ENCODE results near the gene SLC1A2.

SLC1A2 gene

DNA sequence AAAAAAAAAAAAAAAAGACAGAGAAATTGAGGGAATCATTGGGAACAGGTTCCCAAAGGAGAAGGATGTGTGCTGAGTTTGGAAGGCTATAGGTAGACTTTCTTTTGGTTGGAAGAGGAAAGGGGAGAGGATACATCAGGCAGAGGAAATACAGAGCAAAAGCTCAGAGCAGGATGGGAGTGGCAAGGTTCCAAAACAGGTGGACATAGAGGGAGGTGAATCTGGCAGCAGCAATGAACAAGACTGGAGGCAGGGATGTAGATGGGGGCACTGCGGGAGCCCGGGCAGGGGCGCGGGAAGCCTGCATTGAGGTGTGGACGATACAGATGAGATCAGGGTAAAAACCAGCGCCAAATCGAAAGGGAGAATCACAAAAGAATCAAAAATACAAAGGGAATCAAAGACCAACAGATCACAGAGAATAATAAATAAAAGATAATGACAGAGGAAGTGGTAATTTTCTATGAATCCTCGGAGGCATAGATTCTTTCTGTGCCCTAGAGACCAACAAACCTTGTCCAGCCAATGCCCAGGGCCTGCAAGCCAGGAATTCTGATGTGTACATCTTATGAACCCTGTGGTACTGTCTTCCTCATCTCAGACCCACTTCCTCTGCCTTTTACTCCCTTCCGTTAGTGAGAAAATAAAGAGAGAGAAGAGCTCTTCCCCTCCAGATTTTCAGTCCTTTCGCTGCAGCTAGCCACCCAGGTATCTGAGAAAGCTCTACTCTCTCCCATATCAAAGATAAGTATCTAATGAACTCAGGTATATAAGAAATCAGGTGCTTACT, 70.3 kb downstream of the SLC1A2 start:
- no peak for DNase-seq (ENCODE audit: low read depth)

DNA sequence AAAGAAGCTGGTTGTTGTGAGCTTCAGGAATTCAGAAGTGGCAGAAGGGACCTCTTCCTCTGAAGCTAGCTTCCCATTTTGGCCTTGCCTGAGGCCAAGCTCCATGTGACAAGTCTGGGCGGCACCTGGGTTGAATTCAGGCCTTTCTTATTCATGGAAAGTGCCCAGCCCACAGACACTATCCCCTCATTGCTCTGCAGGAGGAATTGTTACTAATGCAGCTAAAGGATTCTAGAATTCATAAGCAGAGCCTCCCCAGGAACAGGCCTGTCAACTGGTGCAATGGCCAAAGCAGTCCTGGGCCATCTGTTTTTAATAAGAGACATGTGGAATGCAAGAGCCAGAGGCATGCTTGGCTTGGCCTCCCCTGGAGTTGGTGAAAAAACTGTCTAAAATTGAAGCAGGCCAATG, 71.4 kb downstream of the SLC1A2 start:
- DNase-seq (ENCODE audit: low read depth): peak; percentile 86

DNA sequence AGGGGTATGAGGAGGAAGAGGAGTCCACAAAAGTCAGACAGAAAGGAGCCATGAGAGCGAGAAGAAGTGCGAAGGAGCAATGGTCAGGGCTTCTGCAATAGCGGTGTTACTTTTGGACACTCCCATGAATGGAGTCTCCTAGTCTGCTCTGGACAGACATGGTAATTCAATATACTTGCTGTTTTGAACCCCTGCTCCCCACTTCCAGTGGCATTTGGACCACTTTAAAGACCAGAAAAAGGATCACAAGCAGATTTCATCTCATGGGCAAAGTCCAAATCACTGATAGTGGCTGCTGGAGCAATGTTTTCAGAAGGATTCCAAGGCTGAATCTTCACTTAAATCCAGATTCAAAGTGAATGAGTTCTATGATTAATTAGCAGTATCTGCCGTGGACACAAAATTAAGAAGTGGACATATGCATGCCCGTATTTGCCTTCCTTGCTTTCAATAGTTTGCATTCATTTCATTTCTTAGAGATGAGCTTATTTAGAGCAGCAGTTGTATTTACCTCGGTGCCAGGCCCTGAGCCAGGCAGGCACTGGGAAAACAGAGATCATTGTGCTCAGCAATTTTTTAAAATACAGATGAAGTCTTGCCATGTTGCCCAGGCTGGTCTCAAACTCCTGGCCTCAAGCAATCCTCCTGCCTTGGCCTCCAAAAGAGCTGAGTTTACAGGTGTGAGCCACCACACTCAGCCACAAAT, 72.0 kb downstream of the SLC1A2 start:
- no peak for DNase-seq (ENCODE audit: low read depth)

DNA sequence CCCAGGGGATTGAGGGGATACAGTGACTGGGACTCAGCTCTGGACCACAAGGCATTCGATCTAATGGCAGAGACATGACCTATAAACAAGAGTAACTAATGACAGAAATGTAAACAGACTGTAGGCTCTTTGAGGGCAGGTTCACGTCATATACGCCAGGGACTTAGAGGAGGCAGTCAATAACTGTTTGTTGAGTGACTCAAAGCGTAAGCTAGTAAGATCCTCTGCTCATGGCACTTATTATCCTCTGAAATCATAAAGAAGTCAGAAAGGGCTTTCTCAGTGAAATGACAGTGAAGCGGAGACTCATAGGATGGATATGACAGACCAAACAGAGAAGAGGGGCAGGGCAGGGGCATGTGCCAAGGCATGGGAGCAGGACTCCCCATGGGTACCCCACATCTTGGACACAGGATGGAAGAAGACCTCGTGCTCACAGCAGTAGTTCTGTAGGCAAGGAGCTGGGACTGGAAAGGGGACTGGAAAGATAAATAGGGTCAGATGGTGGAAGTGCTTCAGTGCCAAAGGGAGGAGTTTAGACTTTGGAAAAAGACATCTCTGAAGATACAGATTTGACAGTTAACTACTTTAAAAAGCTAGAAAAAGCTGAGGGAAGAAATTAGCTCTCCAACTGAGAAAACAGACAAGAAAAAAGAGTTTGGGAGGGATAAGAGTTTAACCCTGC, 72.7 kb downstream of the SLC1A2 start:
- DNase-seq (ENCODE audit: low read depth): no peak

DNA sequence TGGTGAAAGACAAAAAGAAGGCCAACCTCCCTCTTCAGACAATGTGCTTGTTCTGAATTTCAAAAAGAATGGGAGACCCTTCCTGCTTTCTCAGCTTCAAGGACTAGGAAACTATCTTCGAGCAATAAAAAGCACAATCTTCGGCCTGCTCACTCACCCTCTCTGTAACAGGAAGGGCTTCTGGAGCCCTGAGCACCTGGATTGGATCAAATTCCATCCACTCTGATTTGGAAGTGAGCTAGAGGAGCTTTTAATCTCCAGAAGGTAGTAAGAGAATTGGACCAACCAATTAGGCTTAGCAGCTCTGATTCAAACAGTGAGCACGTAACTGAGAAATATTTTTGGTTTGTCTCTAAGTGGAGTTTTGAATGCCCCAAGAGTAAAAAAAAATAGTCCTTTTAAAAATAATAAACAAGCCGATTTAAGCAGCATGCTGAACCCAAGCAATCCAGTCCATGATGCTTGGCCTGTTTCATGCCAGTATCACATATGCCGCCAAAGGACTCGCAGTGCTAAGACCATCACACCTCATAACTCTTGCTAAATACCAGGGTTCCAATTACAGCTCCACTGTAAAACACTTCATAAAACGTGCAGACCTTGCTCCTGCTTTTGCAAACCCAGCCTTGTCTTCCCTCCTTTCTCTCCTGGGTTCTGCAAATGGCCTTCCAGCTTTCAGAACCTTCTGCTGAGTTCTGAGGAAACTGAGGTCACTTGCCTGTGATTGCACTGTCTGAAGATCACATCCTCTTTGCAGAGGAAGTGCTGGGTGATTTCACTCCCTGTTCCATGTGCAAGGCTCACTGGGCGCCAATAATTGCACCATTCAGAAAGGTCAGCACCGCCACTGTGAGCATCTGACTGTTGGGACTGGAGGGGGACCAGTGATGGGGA, 74.4 kb downstream of the SLC1A2 start:
- no peak for DNase-seq (ENCODE audit: low read depth)

DNA sequence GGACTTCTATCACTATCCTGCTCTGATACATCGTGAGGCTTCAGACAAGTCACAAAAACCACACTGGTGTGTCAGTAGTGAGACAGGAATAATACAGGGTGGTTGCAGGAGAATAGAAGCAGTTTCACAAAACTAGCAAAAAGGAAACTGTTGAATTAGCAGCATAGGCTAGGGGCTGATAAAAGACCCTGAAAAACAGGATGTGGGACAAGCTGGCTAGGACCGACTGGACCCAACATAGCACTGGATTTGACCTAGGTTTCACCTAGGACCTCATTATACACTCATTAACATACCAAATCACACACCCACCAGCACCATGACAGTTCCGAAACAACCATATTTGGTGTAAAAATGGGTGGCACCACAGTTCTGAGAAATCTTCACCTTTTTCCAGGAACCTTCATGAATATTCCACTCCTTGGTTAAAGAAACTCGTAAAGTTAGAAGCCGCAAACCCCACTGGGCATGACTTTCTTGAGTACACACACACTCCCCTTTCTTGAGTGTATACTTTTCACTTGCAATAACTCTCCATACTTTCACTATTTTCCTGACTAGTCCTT, 76.2 kb downstream of the SLC1A2 start:
- DNase-seq (ENCODE audit: low read depth): no peak

DNA sequence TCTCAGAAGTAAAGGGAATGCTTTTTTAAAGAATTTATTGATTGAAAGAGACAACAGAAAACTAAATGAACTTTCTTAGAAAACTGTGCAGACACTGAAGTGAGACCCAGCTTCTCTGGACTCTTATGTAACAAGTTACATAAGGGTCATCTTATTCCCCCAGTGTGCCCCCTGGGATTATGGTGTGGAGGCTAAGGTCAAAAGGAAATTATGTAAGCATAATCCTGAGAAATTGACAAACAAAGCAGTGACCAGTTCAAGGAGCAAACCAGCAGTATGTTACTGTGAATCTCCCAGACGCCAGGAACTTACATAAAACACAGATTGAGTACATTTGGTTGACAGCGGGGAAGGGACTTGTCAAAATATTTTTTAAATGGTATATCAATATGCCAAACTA, 78.6 kb downstream of the SLC1A2 start:
- no peak for DNase-seq (ENCODE audit: low read depth)

DNA sequence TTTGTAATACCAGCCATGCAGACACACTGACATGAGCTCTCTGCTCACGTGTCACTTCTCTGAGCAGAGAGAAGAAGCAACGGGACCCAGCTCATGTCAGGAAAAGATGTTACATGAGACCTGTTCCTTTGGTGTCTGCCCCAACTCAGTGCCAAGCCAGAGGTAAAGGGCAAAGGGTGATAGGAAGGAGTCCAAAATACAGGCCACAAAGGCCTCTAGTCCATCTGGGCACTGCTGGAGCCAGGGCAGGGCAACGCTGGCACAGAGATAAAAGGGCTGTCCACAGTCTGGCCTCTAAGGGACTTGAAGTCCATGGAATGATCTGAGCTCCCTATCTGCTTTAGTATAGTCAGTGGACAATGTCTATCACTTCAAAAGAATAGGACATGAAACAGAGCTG, 79.3 kb downstream of the SLC1A2 start:
- DNase-seq (ENCODE audit: low read depth): no peak

DNA sequence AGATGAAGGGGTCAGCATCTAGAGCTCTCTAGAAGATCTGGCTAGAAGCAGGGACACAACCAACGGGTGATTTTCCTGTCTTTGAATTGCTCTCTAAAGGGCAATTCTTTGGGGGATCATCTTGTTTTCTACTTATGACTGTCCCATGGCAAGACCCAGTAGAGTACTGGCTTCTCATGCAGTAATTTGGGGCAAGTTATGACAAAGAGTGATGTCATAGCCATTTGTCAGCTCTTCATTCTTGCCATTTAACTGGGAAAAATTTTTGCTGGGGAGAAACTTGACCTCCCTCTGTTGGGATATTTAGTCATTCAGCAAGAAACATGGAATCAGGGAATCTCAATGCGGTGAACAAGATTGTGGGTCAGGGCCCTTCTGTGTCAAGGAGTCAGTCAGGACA, 80.4 kb downstream of the SLC1A2 start:
- no peak for DNase-seq (ENCODE audit: low read depth)

DNA sequence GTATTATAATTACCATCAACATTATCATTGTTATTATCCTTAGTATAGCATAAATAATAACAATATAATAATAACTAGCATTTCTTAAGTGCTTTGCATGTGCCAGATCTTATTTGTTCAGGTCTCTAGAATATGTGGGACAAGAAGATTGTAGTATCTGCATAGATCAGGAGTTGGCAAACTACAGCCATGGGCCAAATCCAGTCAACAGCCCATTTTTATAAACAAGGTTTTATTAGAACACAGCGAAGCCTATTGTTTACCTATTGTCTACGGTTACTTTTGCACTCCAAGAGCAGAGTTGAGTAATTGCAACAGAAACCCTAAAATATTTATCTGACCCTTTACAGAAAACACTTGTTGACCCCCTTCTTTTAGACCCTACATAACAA, 81.4 kb downstream of the SLC1A2 start:
- DNase-seq (ENCODE audit: low read depth): no peak

DNA sequence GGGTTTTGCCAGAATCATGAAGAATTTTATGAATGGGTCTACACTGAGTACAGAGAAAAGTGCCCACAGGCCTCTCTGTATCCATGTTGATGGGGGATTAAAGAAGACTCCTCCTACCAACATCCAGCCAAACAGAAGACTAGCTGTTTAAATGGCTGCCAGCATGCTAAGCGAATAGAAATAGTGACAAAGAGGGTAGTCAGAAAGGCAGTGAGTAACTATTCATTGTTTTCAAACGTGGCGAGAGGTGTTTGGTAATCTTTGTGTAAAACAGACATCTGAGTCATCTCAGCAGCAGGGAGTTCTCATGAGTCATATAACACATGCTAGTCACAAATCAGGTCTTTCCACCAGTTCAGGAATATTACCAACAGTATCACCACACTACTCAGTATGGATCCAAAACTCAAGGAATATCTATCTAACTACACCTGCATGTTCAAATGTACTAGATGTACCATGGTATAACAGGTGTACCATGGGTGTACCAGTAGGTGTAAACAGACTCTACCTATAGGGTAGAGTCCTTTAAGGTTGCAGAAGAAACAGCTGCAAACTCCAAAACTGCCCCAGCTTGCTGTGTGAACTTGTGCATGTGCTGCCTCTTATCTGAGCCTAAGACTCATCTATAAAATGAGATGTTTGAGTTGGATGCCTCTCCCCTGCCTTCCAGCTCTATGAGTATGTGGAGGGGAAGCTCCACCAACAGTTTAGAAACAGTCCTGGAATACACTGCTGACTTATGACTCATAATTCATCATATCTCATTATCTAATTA, 82.0 kb downstream of the SLC1A2 start:
- DNase-seq (ENCODE audit: low read depth): peak; percentile 93

DNA sequence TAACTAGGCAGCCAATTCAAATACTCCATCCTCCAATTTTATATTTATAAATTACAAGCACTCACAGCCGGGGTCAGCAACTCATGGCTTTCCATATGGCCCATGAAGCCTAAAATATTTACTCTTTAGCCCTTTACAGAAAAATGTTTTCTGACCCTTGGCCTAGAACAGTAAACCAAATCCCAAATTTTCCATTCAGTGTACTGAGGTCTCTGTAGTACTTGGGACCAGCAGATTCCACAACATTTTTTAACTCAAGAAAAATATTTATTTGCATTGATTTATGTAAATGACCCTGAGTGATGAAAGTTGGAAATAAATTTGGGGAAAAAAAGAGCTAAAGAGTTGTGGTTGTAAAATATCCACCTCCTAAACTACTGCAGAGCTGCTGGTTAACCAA, 82.6 kb downstream of the SLC1A2 start:
- no peak for DNase-seq (ENCODE audit: low read depth)

DNA sequence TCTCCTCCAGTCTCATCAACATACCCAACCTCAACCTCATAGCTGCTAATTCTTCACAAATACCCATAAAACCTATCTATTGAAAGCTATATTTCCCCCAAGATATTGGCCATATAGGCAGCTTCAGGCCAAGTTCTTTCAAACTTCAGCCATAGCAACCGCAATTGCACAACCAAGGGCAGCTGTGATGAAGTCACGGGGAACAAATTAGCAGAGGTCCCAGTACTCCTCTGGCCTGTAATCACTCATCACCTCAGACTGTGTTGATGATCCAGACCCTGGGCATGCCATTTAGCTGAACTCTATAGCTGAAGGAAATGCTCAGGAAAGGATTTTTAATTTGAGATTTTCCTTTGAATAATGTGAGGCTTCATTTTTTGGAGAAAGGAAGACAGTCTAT, 84.1 kb downstream of the SLC1A2 start:
- no peak for DNase-seq (ENCODE audit: low read depth)

DNA sequence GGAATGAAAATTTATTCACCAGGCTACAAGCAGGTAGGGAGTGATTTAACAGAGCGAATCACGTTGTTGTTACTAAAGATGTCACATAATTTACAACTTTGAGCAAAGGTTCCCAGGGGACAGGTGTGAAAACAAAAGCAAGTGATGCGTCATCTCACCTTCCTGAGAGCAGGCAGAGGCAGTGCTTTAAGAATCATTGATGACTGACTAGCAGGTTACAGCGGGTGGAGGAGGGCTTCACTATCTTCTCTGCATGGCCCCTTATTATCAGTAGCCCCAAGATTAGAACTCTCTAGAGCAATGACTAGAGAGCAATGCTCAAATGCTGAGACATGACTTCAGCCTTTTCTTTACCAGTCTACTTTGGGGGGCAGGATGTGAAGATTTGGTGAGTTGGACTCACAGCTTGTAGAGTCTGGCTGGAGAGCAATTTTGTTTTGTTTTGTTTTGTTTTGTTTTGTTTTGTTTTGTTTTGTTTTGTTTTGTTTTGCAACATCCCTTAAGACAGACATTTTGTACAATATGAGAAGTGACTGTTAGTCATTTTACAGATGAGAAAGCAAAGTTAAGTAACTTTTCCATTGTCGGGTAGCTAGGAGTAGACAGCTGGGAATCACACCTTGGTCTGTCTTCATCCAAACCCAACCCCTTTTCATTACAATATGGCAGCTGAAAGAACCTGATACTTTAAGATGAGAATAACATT, 84.8 kb downstream of the SLC1A2 start:
- DNase-seq (ENCODE audit: low read depth): no peak

DNA sequence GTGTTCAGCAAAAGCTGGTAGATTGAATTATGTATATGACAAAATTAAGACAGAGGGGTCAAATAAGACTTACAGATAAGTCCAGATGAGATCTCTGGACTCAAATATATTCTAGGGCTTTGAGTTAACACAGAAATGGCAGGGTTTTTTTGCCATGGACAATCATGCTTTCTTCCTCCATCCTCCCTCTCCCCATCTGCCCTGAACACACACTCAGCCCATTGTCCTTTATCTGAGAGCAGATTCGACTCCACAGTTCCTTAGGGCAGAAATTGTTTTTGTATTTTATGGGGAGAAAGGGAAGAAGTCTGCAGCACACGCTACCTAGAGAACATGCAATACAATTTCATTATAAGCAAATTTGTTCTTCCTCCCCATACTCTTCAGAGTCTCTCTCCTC, 86.8 kb downstream of the SLC1A2 start:
- DNase-seq (ENCODE audit: low read depth): no peak

DNA sequence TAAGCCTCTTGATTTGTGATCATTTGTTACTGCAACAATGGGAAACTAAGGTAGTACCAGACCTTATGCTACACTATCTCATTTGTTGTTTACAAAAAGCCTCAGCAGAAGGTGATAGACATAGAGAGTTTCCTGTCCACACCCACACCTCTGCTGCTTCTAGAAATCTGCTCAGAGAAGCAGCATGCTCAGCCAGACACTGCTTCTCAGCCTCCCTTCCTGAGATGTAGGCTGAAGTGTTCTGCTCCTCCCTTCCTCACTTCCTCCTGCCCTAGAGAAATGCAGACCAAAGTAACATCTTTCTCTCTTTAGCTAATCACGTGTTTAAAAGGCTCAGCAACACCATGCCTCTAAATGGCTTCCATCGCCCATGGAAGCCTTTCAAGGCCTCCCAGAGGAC, 88.4 kb downstream of the SLC1A2 start:
- DNase-seq (ENCODE audit: low read depth): no peak

DNA sequence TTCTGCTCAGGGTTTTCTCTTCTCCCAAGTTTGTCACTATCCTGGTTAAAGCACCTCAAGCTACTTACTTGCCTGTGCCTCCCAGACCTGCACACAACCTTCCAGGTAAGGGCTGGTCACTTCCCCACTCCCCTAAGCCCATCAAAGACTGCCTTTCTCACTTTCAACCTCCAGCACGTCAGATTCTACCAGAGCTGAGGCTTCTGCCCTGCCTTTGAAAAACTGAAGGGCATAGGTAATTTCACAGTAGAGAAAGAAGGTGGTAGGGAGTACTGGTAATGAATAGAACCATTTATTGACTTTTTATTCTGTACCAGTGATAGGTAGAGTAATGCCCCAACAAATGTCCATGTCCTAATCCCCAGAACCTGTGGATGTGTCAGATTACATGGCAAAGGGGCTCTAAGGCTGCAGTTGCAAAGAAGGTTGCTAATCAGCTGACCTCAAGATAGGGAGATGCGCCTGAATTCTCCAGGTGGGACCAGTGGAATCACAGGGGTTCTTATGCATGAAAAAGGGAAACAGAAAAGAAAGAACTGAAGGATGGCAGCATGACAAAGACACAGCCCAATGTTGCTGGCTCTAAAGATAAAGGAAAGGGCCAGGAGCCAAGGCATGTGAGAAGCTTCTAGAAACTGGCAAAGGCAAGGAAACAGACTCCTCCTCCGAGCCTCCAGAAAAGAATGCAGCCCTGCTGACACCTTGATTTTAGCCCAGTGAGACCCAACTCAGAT, 89.0 kb downstream of the SLC1A2 start:
- DNase-seq (ENCODE audit: low read depth): no peak

DNA sequence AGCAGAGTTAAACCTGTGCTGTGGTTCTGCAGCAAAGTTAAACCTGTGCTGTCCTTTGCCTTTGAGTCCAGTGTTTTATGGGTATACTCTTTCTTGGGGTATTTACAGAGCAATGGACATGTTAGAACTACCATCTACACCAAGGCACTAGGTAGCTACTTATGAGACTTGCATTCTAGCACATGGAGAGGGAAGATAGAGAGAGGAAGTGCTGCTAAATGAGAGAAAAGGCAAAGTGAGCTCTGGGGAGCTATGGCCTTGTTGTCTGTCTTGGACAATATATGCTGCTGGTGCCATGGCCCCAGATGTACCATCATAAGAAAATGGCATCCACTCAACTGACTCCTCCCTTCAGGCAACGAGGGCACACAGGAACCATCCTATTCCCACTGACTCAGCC, 91.5 kb downstream of the SLC1A2 start:
- no peak for DNase-seq (ENCODE audit: low read depth)

DNA sequence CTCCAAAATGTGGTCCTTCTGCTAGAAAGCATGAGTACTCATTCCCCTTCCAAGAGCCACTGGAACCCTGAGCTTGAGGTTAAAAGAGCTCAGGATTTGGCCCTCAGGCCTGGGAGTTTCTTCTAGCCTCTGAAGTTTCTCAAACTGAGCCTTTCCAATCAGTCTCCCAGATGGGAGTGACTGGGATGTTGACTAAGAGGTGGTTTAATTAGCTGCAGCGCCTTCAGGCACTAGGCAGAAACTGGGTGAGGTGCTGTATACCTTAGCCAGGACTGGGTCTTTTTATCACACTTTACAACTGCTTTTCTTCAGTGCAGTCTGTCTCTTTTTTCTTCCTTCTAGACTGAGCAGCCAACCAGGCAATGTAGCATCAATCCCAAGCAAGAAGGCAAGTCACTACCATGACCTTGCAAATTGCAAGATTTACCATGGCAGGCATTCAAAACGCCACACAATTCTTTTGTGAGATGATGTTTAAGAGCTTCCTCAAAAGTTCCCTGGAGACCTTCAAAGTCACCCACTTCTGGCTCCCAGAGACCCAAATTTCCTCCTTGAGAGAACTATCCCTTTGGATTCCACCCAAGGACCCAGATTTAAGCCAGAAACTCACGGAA, 93.0 kb downstream of the SLC1A2 start:
- DNase-seq (ENCODE audit: low read depth): no peak
